Fibroblast of mammary gland (primary cell): ENCODE data around the gene LTO1.

ENCODE experiments used
- DNase-seq: peaks from one replicate; pipeline ENCODE4 v3.0.0-alpha.2; 2010; ENCODE audit warnings: low read depth
- H3K4me3 ChIP-seq: 2 replicates; pipeline ENCODE4 v1.5.1; 2011; ENCODE audit warnings: low read depth, mild to moderate bottlenecking, low read length, moderate library complexity; ENCODE audit not compliant: control insufficient read depth
- CTCF ChIP-seq: conservative IDR thresholded peaks from 2 replicates; pipeline ENCODE4 v1.5.1; 2011; ENCODE audit warnings: low read depth, low read length, inconsistent platforms; ENCODE audit not compliant: control insufficient read depth, insufficient read depth

The LTO1 gene

DNA sequence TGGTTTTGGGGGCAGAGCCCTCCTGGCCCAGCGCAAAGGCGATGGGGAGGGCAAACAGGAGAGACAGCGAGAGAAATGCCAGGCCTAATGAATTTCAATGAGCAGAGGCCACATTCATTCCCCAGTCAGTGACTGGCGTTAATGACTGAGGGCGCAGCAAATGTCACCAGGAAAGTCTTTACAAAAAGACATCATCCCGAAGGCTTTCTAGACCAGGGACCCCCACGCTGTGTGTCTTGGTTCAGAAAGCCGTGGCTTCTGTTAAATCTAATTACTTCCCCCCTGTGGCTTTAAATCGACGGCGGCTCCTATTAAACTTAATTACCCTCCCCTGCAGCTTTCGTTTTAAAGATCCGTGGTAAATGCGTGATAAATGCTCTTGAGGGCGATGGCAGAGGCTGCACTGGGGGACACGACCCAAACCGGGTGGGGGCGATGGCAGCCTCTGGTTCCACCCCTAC lies 30.2 kb upstream of the LTO1 start:
- TF ChIP-seq CTCF: no peak
- no peak overlapping the region for H3K4me3 ChIP-seq
- no peak for DNase-seq

DNA sequence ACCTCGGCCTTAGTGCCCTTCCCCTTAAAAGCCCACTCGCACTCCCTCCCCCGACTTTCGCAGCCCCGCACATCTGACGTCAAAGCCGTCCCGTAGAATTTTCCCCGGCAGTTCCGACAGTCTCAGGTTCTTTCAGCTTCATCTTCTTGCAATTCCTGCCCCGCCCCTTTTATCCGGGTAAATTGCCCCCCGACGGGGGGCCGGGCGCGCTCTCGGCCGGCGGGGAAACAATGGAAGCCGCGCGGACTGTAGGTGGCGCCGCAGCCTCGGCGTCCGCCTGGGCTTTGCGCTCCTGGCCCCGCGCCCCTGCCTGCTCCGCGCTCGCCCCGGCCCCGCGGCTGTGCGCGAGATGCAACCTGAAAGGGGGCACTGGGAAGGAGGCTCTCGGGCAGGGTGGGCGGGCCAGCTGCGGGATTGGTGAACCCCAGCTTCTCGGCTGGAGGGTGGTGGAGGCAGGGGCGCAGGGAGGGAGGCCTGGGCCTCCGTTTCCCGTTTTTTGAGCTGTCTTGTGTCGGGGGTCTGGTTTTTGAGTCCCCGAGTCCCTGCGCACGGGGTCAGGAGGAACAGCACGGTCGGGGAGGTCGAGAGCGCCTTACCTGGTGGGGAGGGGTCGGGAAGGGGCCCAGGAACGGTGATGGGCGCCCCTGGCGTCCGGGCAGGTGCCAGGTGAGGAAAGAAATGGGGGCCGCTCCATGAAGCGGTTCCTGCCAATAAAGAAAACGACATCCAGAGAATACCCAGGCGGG lies 29.5 kb upstream of the LTO1 start:
- TF ChIP-seq CTCF: no peak
- H3K4me3 ChIP-seq: no peak overlapping the region

DNA sequence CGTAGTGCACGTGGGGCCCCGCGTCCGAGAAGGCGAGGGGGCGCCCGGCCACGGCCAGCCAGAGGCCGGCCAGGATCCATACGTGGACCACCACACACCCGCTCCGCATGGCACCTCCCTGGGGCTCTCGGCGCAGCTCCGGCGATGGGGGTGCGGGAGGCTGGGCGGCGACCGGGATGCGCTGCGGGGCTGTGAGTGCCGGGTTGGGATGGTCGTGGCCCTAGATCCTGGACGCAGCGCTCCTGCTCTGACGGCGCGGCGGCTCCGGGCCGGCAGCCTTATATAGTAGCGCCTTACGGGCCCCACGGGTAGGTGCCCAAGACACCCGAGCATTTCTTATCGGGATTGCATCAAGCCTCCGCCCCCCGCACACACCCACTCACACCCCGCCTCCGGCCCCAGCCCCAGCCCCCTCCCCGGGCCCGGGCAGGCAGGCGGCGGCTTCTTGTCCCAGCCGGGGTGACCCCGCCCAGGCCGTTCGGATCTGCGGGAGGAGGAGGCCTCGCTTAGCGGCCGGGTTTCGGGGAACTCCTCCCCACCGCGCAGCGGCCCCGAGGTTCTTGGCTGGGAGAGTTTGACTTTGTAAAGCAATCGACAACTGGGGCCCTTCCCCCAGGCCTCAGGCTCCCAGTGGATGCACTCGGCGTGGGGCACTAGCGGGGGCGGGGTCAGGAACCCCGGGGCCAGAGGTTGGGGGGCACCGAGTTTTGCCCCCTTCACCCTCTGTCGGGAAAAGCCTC lies 28.8 kb upstream of the LTO1 start, which contains the start of gene FGF19:
Gene FGF19, minus strand, starts transcription at position 255 of the 740 bp plus-strand sequence. Its CDS starts 146 bp downstream, at position 109.
- H3K4me3 ChIP-seq: no peak within 1 kb of the TSS
- no peak for DNase-seq
- TF ChIP-seq CTCF: no peak

More for the DNA sequence above, 29.5 kb upstream of the LTO1 start:
- no peak for DNase-seq

DNA sequence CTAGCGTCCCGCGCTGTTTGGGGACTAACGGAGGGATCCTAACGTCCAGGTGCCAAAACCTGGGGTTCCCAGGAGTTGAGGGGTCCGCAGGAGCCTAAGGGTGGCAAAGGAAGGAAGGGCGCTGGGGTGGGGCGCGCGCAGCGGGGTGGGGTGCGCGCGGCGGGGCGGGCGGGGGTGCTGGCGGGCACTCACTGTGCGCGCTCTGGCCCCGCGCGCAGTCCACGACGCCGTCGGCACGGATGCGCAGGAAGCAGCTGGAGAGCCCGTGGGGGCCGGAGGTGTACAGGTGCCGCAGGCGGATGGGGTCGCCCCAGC lies 28.3 kb upstream of the LTO1 start:
- no peak for DNase-seq
- no peak for TF ChIP-seq CTCF
- H3K4me3 ChIP-seq: no peak overlapping the region

DNA sequence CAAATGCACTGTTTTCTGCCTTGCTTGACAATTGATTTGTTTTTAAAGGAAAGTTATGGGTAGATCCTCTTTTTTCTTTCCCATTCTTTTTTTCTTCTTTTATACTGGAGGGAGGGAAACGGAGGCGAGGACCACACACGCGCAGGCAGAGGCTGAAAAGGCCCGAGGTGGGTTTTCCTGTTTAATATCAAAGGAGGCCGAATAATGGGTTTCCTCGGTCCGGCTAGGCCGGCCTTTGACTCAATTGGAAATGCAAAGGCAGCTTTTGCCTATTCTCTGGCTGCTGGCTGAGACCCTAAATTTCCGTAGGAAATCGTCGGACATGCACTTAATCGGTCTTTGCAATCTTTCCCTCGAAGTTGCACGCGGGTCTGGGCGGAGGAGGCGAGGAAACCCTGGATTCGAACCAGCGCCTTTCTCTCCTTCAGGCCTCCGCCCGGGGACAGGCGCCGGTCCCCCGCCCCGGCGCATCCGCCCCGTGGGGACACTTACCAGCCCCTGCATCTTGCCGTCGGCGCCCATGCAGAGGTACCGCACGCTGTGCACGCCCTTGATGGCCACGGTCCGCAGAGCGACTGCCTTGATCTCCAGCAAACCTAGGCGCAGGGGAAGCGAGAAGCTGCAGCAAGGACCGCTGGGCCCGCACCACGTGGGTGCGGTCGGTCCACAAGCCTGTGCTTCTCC lies 27.8 kb upstream of the LTO1 start:
- DNase-seq: no peak
- no peak overlapping the region for H3K4me3 ChIP-seq
- TF ChIP-seq CTCF: no peak

- DNase-seq: no peak
- TF ChIP-seq CTCF: no peak
- no peak overlapping the region for H3K4me3 ChIP-seq
Measured at GRCh38 chr11:69702239-69702691, 27.1 kb upstream of the LTO1 start.
